ENCODE measurements around the gene BFAR.

DNA sequence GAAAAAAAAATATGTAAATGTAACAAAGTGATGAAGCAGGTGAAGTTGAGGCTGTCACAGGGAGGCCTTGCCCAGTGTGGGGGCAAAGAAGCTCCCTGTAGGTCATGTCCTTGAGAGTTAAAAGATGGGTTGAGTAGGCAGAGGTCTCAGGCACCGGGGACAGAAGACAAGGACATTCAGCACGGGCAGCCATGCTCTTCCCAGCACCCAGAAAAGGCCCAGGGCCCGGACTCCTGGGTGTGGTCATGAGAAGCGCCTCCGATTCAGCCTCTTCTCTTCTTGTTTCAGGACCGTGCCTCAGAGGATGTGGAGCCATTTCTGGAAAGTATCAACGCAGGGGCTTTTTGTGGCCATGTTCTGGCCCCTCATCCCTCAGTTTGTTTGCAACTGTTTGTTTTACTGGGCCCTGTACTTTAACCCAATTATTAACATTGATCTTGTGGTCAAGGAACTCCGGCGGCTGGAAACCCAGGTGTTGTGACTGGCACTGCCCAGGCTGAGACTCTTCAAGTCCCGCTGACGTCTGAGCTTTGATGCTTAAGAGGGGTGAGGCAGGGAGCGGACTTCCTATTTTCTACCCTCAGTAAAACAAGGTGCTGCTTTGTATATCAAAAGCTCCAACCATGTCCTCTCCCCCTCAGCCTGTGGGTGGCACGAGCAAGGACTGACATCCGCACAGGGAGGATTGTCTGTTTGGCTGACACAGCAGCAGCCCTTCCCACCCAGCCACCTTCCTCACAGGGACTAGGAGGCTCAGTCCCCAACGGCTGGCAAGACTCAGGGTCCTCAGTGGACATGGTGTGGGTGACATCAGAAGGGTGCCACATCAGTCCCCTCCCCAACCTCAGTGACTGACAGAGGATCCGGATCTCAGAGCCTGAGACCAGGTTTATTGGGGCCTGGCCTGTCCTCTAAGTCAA, 34.9 kb downstream of the BFAR start:
- no peak for TF ChIP-seq SPI1 (IDR thresholded peaks at IDR 0.05; ENCODE audit: borderline replicate concordance, insufficient read depth, low read depth, low read length)
- TF ChIP-seq CTCF (IDR thresholded peaks at IDR 0.05 in 2 of 3, conservative IDR thresholded peaks at IDR 0.05 in 1 of 3; ENCODE audit: control insufficient read depth in 2 of 3, extremely low read depth in 1 of 3, insufficient read depth in 1 of 3, low read depth in 3 of 3, low read length in 3 of 3), result no peak
- no peak for TF ChIP-seq BRCA1 (IDR thresholded peaks at IDR 0.05; ENCODE audit: low read depth, low read length)
- TF ChIP-seq FOXM1 (IDR thresholded peaks at IDR 0.05; ENCODE audit: low read depth, low read length), result no peak
- no peak for TF ChIP-seq RFX5 (IDR thresholded peaks at IDR 0.05; ENCODE audit: low read depth, low read length)
- no peak for TF ChIP-seq EP300 (IDR thresholded peaks at IDR 0.05; ENCODE audit: borderline replicate concordance in 1 of 2, control insufficient read depth in 1 of 2, low read depth in 2 of 2, low read length in 2 of 2)

All from GM12878 (cell line).